Measurements from ENCODE around the gene FOXC2.

- TF ChIP-seq CTCF (IDR thresholded peaks at IDR 0.05 in 2 of 3, conservative IDR thresholded peaks at IDR 0.05 in 1 of 3; ENCODE audit: control insufficient read depth in 2 of 3, extremely low read depth in 1 of 3, insufficient read depth in 1 of 3, low read depth in 3 of 3, low read length in 3 of 3) (no peak), EP300 (IDR thresholded peaks at IDR 0.05; ENCODE audit: borderline replicate concordance in 1 of 2, control insufficient read depth in 1 of 2, low read depth in 2 of 2, low read length in 2 of 2) (no peak), EZH2 (IDR thresholded peaks at IDR 0.05; ENCODE audit: borderline replicate concordance, control insufficient read depth, low read depth, low read length) (0 out of 2 replicates have a peak, but pooled peaks have one; percentile 39), RAD21 (IDR thresholded peaks at IDR 0.05; ENCODE audit: insufficient read depth, low read depth, low read length) (no peak), POLR2AphosphoS5 (IDR thresholded peaks at IDR 0.05; ENCODE audit: low read length) (no peak), HDAC2 (IDR thresholded peaks at IDR 0.05) (no peak), NFXL1 (IDR thresholded peaks at IDR 0.05; ENCODE audit: borderline replicate concordance) (no peak), NR2C1 (IDR thresholded peaks at IDR 0.05) (no peak), RFX5 (IDR thresholded peaks at IDR 0.05; ENCODE audit: low read depth, low read length) (no peak), SIN3A (IDR thresholded peaks at IDR 0.05; ENCODE audit: low read depth, low read length) (no peak), NKRF (conservative IDR thresholded peaks at IDR 0.05) (no peak), CEBPB (IDR thresholded peaks at IDR 0.05; ENCODE audit: borderline replicate concordance in 1 of 2, low read depth in 2 of 2, low read length in 2 of 2) (no peak), BHLHE40 (IDR thresholded peaks at IDR 0.05; ENCODE audit: borderline replicate concordance in 1 of 2, low read depth in 2 of 2, low read length in 1 of 2) (no peak), JUND (IDR thresholded peaks at IDR 0.05; ENCODE audit: low read depth, low read length) (no peak)
Observed at GRCh38 chr16:86565181-86565631, 1.4 kb upstream of the FOXC2 start.
